HepG2 (cell line): Measurements from ENCODE around the gene UBC. TPM values are rescaled to one million over a fixed set of nuclear protein-coding genes. Genes with fewer than 3 reads are reported as not detected.
A peak's percentile ranks its signal among the peaks of the same experiment; 100 is the strongest.

Experiments used
- ADNP ChIP-seq: sonication (generic); formaldehyde crosslinking; IDR thresholded peaks from 2 replicates; pipeline ENCODE4 v1.4.0; 2020; ENCODE audit warnings: missing genetic modification reagents
- AFF4 ChIP-seq: sonication (generic); formaldehyde crosslinking; IDR thresholded peaks from 2 replicates; pipeline ENCODE4 v1.4.0; 2020; ENCODE audit warnings: missing genetic modification reagents
- BCL3 ChIP-seq: sonication (generic); formaldehyde crosslinking; IDR thresholded peaks from 2 replicates; pipeline ENCODE4 v1.5.1; 2020; ENCODE audit warnings: mild to moderate bottlenecking, missing genetic modification reagents, moderate library complexity
- BHLHE40 ChIP-seq: IDR thresholded peaks from 2 replicates; pipeline ENCODE4 v1.6.1; 2011; ENCODE audit warnings: low read length, improper control_type of control experiment
- CCAR2 ChIP-seq: fragments of 200-400 bp; formaldehyde crosslinking; optimal IDR thresholded peaks from 2 replicates; pipeline ENCODE3; 2018; ENCODE audit warnings: low read depth, mild to moderate bottlenecking, low read length, moderate library complexity
- HHEX ChIP-seq: IDR thresholded peaks from 2 replicates; pipeline ENCODE4 v1.6.1; 2016; ENCODE audit warnings: control low read depth
- KDM1A ChIP-seq: IDR thresholded peaks from 2 replicates; pipeline ENCODE4 v1.6.1; 2016; ENCODE audit warnings: missing compliant biosample characterization
- MAZ ChIP-seq, 2 experiments: sonication (generic) in 1 of 2; formaldehyde crosslinking in 1 of 2; IDR thresholded peaks; 2 replicates each; pipeline versions ENCODE4 v1.5.0 to v1.6.1; 2012 to 2020; ENCODE audit warnings: low read depth in 2 of 2, mild to moderate bottlenecking in 2 of 2, borderline replicate concordance in 1 of 2, improper control_type of control experiment in 1 of 2, low read length in 1 of 2, missing genetic modification reagents in 1 of 2, moderate library complexity in 1 of 2
- NR2F2 ChIP-seq: IDR thresholded peaks from 2 replicates; pipeline ENCODE4 v1.6.1; 2012; ENCODE audit warnings: low read depth, inconsistent platforms, borderline replicate concordance
- PPARG ChIP-seq: conservative IDR thresholded peaks from 2 replicates; pipeline ENCODE4 v1.6.1; 2016; ENCODE audit warnings: missing biosample characterization, missing genetic modification reagents
- RAD51 ChIP-seq: fragments of 450-650 bp; IDR thresholded peaks from 2 replicates; pipeline ENCODE4 v1.6.1; 2016; ENCODE audit warnings: borderline replicate concordance
- SIN3A ChIP-seq: IDR thresholded peaks from 2 replicates; pipeline ENCODE4 v1.6.1; 2011; ENCODE audit warnings: low read depth, mild to moderate bottlenecking, control low read depth, low read length, borderline replicate concordance
- SIN3B ChIP-seq: fragments of 150-350 bp; IDR thresholded peaks from 2 replicates; pipeline ENCODE4 v1.6.1; 2014; ENCODE audit warnings: low read length
- SRF ChIP-seq: IDR thresholded peaks from 2 replicates; pipeline ENCODE4 v1.6.1; 2011; ENCODE audit warnings: mild to moderate bottlenecking, low read depth, low read length, moderate library complexity
- TBX3 ChIP-seq: fragments of 450-650 bp; IDR thresholded peaks from 2 replicates; pipeline ENCODE4 v1.6.1; 2017; ENCODE audit warnings: antibody characterized with exemption, mild to moderate bottlenecking, inconsistent platforms, borderline replicate concordance
- TCF7 ChIP-seq: sonication (generic); IDR thresholded peaks from 2 replicates; pipeline ENCODE4 v1.6.1; 2016; ENCODE audit warnings: antibody characterized with exemption, low read depth
- TCF7L2 ChIP-seq: IDR thresholded peaks from 2 replicates; pipeline ENCODE4 v1.6.1; 2011; ENCODE audit warnings: mild to moderate bottlenecking, low read depth, low read length, moderate library complexity
- ZFP62 ChIP-seq: sonication (generic); formaldehyde crosslinking; IDR thresholded peaks from 2 replicates; pipeline ENCODE4 v1.4.0; 2020; ENCODE audit warnings: missing genetic modification reagents
- ZNF562 ChIP-seq: sonication (generic); formaldehyde crosslinking; IDR thresholded peaks from 2 replicates; pipeline ENCODE4 v1.8.0; 2022; ENCODE audit warnings: missing genetic modification reagents, borderline replicate concordance
- ZNF629 ChIP-seq: sonication (generic); formaldehyde crosslinking; conservative IDR thresholded peaks from 2 replicates; pipeline ENCODE4 v1.5.0; 2020; ENCODE audit warnings: missing genetic modification reagents
- ZNF782 ChIP-seq: sonication (generic); formaldehyde crosslinking; IDR thresholded peaks from 2 replicates; pipeline ENCODE4 v1.4.0; 2020; ENCODE audit warnings: missing genetic modification reagents, mild to moderate bottlenecking, borderline replicate concordance
- polyA plus RNA-seq, 8 experiments: library from polyadenylated mRNA; depleted of rRNA in 3 of 8; stranded (reverse) in 7 of 8; unstranded in 1 of 8; fragments of >200 nt; fragmentation: Illumina TruSeq in 4 of 8; extraction: Trizol in 4 of 8; gene quantifications; 2 replicates each; pipeline versions ENCODE4 v1.2.1 to v1.2.3, GENCODE V29; 2011 to 2016; ENCODE audit warnings: low read depth in 4 of 8, missing spikeins in 1 of 8, mixed read lengths in 1 of 8; ENCODE audit not compliant: insufficient read depth in 1 of 8
- total RNA-seq, 5 experiments: library from RNA; depleted of rRNA; stranded (reverse); fragments of >200 nt; fragmentation: Illumina TruSeq; extraction: Trizol; gene quantifications; 2 replicates each; pipeline ENCODE4 v1.2.3, GENCODE V29; 2016; ENCODE audit warnings: low read depth in 1 of 5
- TF ChIP-seq, protein P1 (sequence below): sonication (generic); formaldehyde crosslinking; IDR thresholded peaks from 2 replicates; pipeline ENCODE4 v1.4.0; 2020; ENCODE audit warnings: mild to moderate bottlenecking, missing genetic modification reagents, borderline replicate concordance
- TF ChIP-seq, protein P2 (sequence below): sonication (generic); formaldehyde crosslinking; IDR thresholded peaks from 2 replicates; pipeline ENCODE4 v1.4.0; 2020; ENCODE audit warnings: missing genetic modification reagents, mild to moderate bottlenecking, borderline replicate concordance

The UBC gene
- total and polyA plus RNA-seq, 2 of the 13 experiments (the other 11 are each of a cell fraction or from before 2014, with no cell fraction given) = 805 to 1,432 TPM

DNA sequence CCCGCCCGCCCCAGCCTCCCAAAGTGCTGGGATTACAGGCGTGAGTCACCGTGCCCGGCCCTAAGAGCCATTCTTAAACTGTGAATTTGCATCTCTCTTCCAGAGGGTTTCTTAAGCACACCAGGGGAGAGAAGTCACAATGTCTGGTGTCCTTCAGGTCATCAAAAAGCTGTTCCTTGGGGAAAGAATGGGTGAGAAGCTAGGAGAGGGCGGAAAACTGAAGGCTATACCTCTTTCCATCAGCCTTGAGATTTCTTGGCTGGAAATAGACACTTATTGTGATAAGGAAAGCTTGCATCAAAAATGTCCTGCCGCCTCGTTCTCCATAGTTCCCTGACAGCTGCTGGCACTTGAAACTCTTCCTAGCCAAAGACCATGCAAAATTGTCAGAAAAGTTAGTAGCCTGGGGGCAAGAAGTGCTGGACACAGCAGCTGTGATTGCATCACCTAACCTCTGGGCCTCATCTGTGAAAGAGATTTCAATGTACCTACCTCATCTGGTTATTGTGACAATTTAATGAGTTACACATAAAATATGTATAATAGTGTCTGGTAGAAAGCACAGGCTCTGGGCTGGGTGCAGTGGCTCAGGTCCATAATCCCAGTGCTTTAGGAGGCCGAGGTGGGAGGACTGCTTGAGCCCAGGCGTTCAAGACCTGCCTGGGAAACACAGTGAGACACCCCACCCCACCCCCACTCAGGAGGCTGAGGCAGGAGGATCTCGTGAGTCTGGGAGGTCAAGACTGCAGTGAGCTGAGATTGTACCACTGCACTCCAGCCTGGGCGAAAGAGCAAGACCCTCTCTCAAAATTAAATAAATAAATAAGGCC, 9.7 kb upstream of the UBC start (continued):
- TF ChIP-seq, protein P1, sequence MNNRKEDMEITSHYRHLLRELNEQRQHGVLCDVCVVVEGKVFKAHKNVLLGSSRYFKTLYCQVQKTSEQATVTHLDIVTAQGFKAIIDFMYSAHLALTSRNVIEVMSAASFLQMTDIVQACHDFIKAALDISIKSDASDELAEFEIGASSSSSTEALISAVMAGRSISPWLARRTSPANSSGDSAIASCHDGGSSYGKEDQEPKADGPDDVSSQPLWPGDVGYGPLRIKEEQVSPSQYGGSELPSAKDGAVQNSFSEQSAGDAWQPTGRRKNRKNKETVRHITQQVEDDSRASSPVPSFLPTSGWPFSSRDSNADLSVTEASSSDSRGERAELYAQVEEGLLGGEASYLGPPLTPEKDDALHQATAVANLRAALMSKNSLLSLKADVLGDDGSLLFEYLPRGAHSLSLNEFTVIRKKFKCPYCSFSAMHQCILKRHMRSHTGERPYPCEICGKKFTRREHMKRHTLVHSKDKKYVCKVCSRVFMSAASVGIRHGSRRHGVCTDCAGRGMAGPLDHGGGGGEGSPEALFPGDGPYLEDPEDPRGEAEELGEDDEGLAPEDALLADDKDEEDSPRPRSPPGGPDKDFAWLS (CRISPR knock-in tag) = no peak
- TF ChIP-seq, protein P2, sequence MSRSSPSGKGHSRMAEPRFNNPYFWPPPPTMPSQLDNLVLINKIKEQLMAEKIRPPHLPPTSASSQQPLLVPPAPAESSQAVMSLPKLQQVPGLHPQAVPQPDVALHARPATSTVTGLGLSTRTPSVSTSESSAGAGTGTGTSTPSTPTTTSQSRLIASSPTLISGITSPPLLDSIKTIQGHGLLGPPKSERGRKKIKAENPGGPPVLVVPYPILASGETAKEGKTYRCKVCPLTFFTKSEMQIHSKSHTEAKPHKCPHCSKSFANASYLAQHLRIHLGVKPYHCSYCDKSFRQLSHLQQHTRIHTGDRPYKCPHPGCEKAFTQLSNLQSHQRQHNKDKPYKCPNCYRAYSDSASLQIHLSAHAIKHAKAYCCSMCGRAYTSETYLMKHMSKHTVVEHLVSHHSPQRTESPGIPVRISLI = no peak
- TF ChIP-seq HHEX (no peak), BHLHE40 (no peak), BCL3 (CRISPR knock-in tag) (no peak), SIN3B (no peak), KDM1A (no peak), PPARG (no peak), ZNF629 (no peak), CCAR2 (no peak), TBX3 (no peak), ZNF562 (CRISPR knock-in tag) (no peak), ZFP62 (no peak), AFF4 (no peak), MAZ (IDR thresholded peaks at IDR 0.05; ENCODE audit: borderline replicate concordance, low read depth, low read length) (no peak), MAZ (CRISPR knock-in tag; IDR thresholded peaks at IDR 0.05; ENCODE audit: low read depth) (no peak), TCF7L2 (no peak), ZNF782 (CRISPR knock-in tag) (no peak), SIN3A (0 out of 2 replicates have a peak, but pooled peaks have one; percentile 42), ADNP (CRISPR knock-in tag) (peak; percentile 30; the same call in 1 of the 2 replicates), TCF7 (no peak), NR2F2 (no peak), RAD51 (no peak), SRF (no peak)
